ENCODE results near the gene NAA60. TPM values are rescaled to one million over a fixed set of nuclear protein-coding genes. Genes with fewer than 3 reads are reported as not detected.

The NAA60 gene
- total and polyA plus RNA-seq, 2 of the 13 experiments (the other 11 are each of a cell fraction or from before 2014, with no cell fraction given): 14.7 to 32.0 TPM

DNA sequence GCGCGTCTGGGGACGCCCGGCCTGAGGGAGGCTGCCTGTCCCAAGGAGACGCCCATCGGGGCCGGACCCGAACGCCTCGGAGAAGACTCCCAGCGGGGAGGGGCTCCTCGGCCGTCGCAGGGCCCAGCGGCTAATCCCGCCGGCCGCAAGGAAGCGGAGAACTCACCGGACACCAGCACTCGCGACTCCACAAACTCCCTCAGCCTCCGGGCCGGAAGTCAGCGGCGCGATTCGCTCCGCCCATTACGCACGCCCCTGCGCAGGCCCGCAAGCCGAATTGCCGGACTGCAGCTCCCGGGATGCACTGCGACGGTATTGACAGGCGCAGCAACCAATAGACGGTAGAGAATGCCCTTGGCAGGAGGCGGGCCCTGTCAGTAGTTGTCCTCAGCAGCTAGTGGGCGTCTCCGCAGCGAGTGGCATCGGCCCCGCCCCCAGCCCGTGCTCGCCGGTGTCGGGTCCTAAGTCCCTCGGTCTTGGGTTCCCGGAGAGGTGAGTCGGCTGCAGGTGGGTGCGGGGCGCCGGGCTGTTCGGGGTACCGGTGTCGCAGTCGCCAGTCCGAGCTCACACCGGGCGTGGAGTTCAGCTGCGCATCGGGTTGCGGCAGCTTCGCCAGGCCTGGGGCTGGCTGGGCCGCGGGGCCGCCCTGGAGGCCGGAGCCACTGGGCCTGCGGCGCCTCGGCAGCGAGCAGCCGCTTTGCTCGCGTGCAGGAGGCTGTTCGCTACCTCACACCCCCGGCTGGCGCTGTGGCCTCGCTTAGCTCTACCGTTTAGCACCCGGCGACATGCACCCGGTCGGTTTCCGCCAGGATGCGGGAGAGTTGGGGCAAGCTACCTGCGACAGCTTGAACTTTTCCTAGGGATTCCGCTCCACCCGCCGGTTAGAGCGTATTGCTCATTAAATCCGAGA is 42.4 kb upstream of the NAA60 start, which contains the start of the genes ZNF174 and ZSCAN32 (continued):
- TF ChIP-seq E2F2 (CRISPR knock-in tag; IDR thresholded peaks at IDR 0.05; ENCODE audit: borderline replicate concordance): 0 out of 2 replicates have a peak, but pooled peaks have one; percentile 54
- TF ChIP-seq, protein P1, sequence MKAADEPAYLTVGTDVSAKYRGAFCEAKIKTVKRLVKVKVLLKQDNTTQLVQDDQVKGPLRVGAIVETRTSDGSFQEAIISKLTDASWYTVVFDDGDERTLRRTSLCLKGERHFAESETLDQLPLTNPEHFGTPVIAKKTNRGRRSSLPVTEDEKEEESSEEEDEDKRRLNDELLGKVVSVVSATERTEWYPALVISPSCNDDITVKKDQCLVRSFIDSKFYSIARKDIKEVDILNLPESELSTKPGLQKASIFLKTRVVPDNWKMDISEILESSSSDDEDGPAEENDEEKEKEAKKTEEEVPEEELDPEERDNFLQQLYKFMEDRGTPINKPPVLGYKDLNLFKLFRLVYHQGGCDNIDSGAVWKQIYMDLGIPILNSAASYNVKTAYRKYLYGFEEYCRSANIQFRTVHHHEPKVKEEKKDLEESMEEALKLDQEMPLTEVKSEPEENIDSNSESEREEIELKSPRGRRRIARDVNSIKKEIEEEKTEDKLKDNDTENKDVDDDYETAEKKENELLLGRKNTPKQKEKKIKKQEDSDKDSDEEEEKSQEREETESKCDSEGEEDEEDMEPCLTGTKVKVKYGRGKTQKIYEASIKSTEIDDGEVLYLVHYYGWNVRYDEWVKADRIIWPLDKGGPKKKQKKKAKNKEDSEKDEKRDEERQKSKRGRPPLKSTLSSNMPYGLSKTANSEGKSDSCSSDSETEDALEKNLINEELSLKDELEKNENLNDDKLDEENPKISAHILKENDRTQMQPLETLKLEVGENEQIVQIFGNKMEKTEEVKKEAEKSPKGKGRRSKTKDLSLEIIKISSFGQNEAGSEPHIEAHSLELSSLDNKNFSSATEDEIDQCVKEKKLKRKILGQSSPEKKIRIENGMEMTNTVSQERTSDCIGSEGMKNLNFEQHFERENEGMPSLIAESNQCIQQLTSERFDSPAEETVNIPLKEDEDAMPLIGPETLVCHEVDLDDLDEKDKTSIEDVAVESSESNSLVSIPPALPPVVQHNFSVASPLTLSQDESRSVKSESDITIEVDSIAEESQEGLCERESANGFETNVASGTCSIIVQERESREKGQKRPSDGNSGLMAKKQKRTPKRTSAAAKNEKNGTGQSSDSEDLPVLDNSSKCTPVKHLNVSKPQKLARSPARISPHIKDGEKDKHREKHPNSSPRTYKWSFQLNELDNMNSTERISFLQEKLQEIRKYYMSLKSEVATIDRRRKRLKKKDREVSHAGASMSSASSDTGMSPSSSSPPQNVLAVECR (CRISPR knock-in tag; IDR thresholded peaks at IDR 0.05; ENCODE audit: borderline replicate concordance): peak; percentile 97
- TF ChIP-seq ZNF790 (CRISPR knock-in tag; IDR thresholded peaks at IDR 0.05; ENCODE audit: borderline replicate concordance): peak; percentile 96
- no peak for TF ChIP-seq ZZZ3 (CRISPR knock-in tag; IDR thresholded peaks at IDR 0.05; ENCODE audit: borderline replicate concordance)
- TF ChIP-seq, protein P2, sequence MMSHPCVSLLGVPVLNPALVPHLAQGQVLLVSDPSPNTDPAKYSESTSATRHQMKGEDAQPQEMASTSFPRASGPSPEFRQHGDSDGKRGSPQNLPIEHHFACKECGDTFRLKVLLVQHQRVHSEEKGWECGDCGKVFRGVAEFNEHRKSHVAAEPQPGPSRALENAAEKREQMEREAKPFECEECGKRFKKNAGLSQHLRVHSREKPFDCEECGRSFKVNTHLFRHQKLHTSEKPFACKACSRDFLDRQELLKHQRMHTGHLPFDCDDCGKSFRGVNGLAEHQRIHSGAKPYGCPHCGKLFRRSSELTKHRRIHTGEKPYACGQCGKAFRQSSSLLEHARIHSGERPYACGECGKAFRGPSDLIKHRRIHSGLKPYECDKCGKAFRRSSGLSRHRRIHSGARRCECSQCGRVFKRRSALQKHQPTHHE (CRISPR knock-in tag; IDR thresholded peaks at IDR 0.05; ENCODE audit: borderline replicate concordance): peak; percentile 48; the same call in 1 of the 2 replicates
- no peak for TF ChIP-seq TEAD2 (CRISPR knock-in tag; IDR thresholded peaks at IDR 0.05)
- no peak; the same call in 1 of the 2 replicates for TF ChIP-seq HNF1B (CRISPR knock-in tag; IDR thresholded peaks at IDR 0.05)
- TF ChIP-seq RBM22 (optimal IDR thresholded peaks at IDR 0.05; ENCODE audit: low read length): no peak
- TF ChIP-seq, protein P3, sequence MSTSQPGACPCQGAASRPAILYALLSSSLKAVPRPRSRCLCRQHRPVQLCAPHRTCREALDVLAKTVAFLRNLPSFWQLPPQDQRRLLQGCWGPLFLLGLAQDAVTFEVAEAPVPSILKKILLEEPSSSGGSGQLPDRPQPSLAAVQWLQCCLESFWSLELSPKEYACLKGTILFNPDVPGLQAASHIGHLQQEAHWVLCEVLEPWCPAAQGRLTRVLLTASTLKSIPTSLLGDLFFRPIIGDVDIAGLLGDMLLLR (CRISPR knock-in tag; IDR thresholded peaks at IDR 0.05): peak; percentile 58
- TF ChIP-seq ZNF891 (CRISPR knock-in tag; IDR thresholded peaks at IDR 0.05): peak; percentile 71; the same call in 1 of the 2 replicates
- TF ChIP-seq SNRNP70 (IDR thresholded peaks at IDR 0.05; ENCODE audit: low read depth, low read length): no peak
- TF ChIP-seq, protein P4, sequence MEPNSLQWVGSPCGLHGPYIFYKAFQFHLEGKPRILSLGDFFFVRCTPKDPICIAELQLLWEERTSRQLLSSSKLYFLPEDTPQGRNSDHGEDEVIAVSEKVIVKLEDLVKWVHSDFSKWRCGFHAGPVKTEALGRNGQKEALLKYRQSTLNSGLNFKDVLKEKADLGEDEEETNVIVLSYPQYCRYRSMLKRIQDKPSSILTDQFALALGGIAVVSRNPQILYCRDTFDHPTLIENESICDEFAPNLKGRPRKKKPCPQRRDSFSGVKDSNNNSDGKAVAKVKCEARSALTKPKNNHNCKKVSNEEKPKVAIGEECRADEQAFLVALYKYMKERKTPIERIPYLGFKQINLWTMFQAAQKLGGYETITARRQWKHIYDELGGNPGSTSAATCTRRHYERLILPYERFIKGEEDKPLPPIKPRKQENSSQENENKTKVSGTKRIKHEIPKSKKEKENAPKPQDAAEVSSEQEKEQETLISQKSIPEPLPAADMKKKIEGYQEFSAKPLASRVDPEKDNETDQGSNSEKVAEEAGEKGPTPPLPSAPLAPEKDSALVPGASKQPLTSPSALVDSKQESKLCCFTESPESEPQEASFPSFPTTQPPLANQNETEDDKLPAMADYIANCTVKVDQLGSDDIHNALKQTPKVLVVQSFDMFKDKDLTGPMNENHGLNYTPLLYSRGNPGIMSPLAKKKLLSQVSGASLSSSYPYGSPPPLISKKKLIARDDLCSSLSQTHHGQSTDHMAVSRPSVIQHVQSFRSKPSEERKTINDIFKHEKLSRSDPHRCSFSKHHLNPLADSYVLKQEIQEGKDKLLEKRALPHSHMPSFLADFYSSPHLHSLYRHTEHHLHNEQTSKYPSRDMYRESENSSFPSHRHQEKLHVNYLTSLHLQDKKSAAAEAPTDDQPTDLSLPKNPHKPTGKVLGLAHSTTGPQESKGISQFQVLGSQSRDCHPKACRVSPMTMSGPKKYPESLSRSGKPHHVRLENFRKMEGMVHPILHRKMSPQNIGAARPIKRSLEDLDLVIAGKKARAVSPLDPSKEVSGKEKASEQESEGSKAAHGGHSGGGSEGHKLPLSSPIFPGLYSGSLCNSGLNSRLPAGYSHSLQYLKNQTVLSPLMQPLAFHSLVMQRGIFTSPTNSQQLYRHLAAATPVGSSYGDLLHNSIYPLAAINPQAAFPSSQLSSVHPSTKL (CRISPR knock-in tag; IDR thresholded peaks at IDR 0.05): peak; percentile 32; the same call in 1 of the 2 replicates
